IPS-18a (cell line): ENCODE results near the gene TUBB4B.
"Not testable (repeated sequence)": the region's sequence is repeated elsewhere in the genome, so short reads cannot be mapped to it uniquely, and the experiment has no call there.

Experiments
- H3K27ac ChIP-seq: one replicate; pipeline ENCODE4 v1.5.1; 2013; ENCODE audit warnings: low read length
- H3K27me3 ChIP-seq: one replicate; pipeline ENCODE4 v1.6.1; 2013; ENCODE audit warnings: mild to moderate bottlenecking, low read length; ENCODE audit not compliant: control insufficient read depth, insufficient read depth
- H3K36me3 ChIP-seq: one replicate; pipeline ENCODE4 v1.6.1; 2013; ENCODE audit warnings: low read depth, low read length; ENCODE audit not compliant: control insufficient read depth
- H3K4me1 ChIP-seq: one replicate; pipeline ENCODE4 v1.6.1; 2013; ENCODE audit warnings: low read depth, low read length; ENCODE audit not compliant: control insufficient read depth
- H3K4me3 ChIP-seq: one replicate; pipeline ENCODE4 v1.5.1; 2013; ENCODE audit warnings: low read length
- H3K9ac ChIP-seq: one replicate; pipeline ENCODE4 v1.6.1; 2013; ENCODE audit warnings: mild to moderate bottlenecking, low read length, moderate library complexity
- H3K9me3 ChIP-seq: one replicate; pipeline ENCODE4 v1.6.1; 2013; ENCODE audit warnings: low read depth, low read length; ENCODE audit not compliant: control insufficient read depth

TUBB4B gene

GRCh38 chr9:137235424-137236237 lies 5.5 kb upstream of the TUBB4B start:
- Histone ChIP-seq H3K27ac (no peak overlapping the region), H3K9ac (no peak overlapping the region)

GRCh38 chr9:137236238-137236935 lies 4.7 kb upstream of the TUBB4B start:
- Histone ChIP-seq H3K36me3 (no peaks in the 10 kb centered on the region), H3K4me3 (no peak overlapping the region), H3K27me3 (no peaks in the 10 kb centered on the region), H3K9me3 (no peaks in the 10 kb centered on the region), H3K27ac (no peak overlapping the region), H3K4me1 (no peaks in the 10 kb centered on the region), H3K9ac (no peak overlapping the region)

More at GRCh38 chr9:137235424-137236237, 5.5 kb upstream of the TUBB4B start:
- Histone ChIP-seq H3K4me3 (no peak overlapping the region), H3K36me3 (no peaks in the 10 kb centered on the region), H3K4me1 (no peaks in the 10 kb centered on the region), H3K9me3 (no peaks in the 10 kb centered on the region), H3K27me3 (no peaks in the 10 kb centered on the region)

GRCh38 chr9:137236936-137237421 lies 4.1 kb upstream of the TUBB4B start:
- H3K27ac ChIP-seq, result no peak overlapping the region
- no peaks in the 10 kb centered on the region for H3K9me3 ChIP-seq
- no peak overlapping the region for H3K4me3 ChIP-seq
- peaks cover under 1% of the 10 kb centered on the region for H3K4me1 ChIP-seq
- H3K27me3 ChIP-seq, result no peaks in the 10 kb centered on the region
- no peak overlapping the region for H3K9ac ChIP-seq
- H3K36me3 ChIP-seq, result no peaks in the 10 kb centered on the region

- Histone ChIP-seq H3K36me3 (peaks cover 11% of the 10 kb centered on the region), H3K27ac (no peak overlapping the region), H3K9ac (no peak overlapping the region), H3K4me3 (no peak overlapping the region), H3K4me1 (peaks cover 6% of the 10 kb centered on the region), H3K27me3 (no peaks in the 10 kb centered on the region), H3K9me3 (no peaks in the 10 kb centered on the region)
Measured at GRCh38 chr9:137237759-137238726, 3.0 kb upstream of the TUBB4B start.

GRCh38 chr9:137239541-137240200 lies 1.4 kb upstream of the TUBB4B start:
- Histone ChIP-seq H3K4me1 (peaks cover 12% of the 10 kb centered on the region), H3K4me3 (peak overlapping the region; percentile 80)
- not testable (repeated sequence) for H3K27ac ChIP-seq

GRCh38 chr9:137240318-137240840 lies 708 bp upstream of the TUBB4B start:
- peaks cover 18% of the 10 kb centered on the region for H3K36me3 ChIP-seq
- H3K4me1 ChIP-seq, result peaks cover 12% of the 10 kb centered on the region
- H3K9ac ChIP-seq, result peak overlapping the region; percentile 77

More at GRCh38 chr9:137239541-137240200, 1.4 kb upstream of the TUBB4B start:
- H3K27me3 ChIP-seq, H3K9me3 ChIP-seq: not testable (repeated sequence)
- Histone ChIP-seq H3K36me3 (peaks cover 18% of the 10 kb centered on the region), H3K9ac (peak overlapping the region; percentile 77)

GRCh38 chr9:137241490-137242268 lies 592 bp downstream of the TUBB4B start:
- Histone ChIP-seq H3K27ac (no peak overlapping the region), H3K9me3 (no peaks in the 10 kb centered on the region), H3K9ac (peak overlapping the region; percentile 63), H3K4me1 (peaks cover 12% of the 10 kb centered on the region), H3K36me3 (peaks cover 18% of the 10 kb centered on the region), H3K4me3 (peak overlapping the region; percentile 77), H3K27me3 (no peaks in the 10 kb centered on the region)

More at GRCh38 chr9:137240318-137240840, 708 bp upstream of the TUBB4B start:
- peak overlapping the region; percentile 80 for H3K4me3 ChIP-seq
- H3K9me3 ChIP-seq, result no peaks in the 10 kb centered on the region
- peak overlapping the region; percentile 14 for H3K27ac ChIP-seq
- no peaks in the 10 kb centered on the region for H3K27me3 ChIP-seq

- peaks cover 12% of the 10 kb centered on the region for H3K4me1 ChIP-seq
- H3K36me3 ChIP-seq, result peaks cover 18% of the 10 kb centered on the region
- H3K4me3 ChIP-seq, result peak overlapping the region; percentile 77
- no peaks in the 10 kb centered on the region for H3K9me3 ChIP-seq
- H3K27ac ChIP-seq, result no peak overlapping the region
- H3K9ac ChIP-seq, result peak overlapping the region; percentile 63
- H3K27me3 ChIP-seq, result no peaks in the 10 kb centered on the region
Measured at GRCh38 chr9:137242269-137243203, 1.4 kb downstream of the TUBB4B start.

- Histone ChIP-seq H3K36me3 (peaks cover 18% of the 10 kb centered on the region), H3K4me1 (peaks cover 12% of the 10 kb centered on the region)
- not testable (repeated sequence) for H3K9ac ChIP-seq, H3K27me3 ChIP-seq, H3K4me3 ChIP-seq, H3K27ac ChIP-seq, H3K9me3 ChIP-seq
Measured at GRCh38 chr9:137243266-137243625, 2.2 kb downstream of the TUBB4B start.
